IPS-11a (cell line): Measurements from ENCODE around the gene ANKRD66.
"Not testable (repeated sequence)": the region's sequence is repeated elsewhere in the genome, so short reads cannot be mapped to it uniquely, and the experiment has no call there.

Source experiments
- H3K4me3 ChIP-seq: one replicate; pipeline ENCODE4 v1.5.1; 2013; ENCODE audit warnings: low read depth, low read length, control low read depth

ANKRD66 gene

DNA sequence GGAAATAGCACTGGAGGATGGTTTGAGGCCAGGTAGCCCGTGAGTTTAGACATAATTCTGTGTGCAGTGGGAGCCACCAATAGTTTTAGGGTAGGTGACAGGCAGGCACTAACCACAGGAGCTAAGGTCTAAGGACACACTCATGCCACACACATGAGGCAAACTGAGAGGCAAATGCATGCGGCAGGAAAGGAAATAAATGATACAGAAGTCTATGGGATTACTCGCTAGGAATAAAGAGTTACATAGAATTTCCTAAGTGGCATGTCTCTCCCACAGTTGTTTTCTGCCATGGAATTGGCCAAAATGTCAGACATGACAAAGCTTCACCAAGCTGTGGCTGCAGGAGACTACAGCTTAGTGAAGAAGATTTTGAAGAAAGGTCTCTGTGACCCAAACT lies 4.9 kb downstream of the ANKRD66 start:
- no peak overlapping the region for H3K4me3 ChIP-seq

DNA sequence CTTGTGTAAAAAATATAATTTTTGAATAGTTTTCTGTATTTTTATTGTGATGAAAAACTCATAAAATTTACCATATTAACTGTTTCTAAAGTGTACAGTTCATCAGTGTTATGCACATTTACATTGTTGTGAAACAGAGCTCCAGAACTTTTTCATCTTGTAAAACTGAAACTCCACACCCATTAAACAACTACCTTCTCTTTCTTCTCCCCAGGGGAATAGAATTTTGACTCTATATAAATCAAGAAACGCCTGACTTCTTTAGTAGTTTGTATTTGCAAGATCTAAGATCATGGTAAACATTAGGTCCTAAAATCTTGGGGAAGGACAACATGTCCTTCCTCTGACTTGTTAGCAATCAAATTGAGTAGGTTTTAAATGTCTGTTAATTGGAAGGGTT lies 9.1 kb downstream of the ANKRD66 start:
- no peak overlapping the region for H3K4me3 ChIP-seq

DNA sequence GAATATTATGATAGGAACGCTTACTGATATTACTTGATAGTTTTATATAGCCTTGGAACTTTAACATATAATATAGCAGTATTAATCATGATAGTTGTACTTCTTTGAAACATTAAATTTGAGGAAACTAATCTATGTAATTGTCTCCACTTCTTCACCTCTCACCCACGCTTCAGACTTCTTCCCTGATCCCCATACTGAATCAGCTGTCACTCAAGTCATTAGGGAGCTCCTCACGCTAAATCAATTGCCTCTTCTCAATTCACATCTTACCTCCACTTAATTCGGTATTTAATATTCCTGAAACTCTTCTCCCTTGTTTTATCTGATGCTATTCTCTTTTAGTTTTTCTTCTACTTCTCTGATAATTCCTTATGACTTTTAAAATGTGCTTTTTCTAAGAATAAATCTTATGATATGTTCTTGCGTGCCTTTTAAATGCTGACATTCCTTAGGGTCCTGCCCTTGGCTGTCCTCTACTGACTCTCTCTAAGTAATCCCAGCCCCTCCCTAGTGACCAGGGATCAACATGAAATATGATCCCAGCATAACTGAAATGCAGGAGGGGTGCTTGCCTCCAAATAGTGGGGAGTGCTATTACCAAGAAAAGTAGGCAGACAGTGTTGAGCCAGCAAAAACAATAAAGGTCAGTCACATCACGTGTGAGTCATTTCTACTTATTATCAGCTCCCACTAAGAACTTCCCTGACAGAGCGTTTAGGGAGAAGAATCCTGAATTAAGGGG lies 9.9 kb downstream of the ANKRD66 start:
- H3K4me3 ChIP-seq, result no peak overlapping the region

DNA sequence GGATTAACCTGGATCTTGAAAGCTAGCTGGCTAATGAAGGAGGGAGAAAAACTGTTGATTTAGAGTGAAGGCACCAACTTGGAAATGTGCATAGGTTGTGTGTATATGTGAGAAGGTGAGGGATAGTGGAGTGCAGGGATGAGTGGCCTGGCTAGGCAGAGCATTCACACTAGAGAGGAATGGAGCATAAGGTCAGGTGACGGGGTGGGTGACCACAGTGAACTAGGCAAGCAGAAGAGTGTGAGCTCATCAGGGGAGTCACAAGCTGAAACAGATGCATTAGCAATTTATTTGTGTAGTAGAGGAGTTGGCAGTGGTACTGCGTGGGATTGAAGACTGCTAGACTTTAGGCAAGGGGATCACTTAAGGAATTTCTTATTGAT lies 10.5 kb downstream of the ANKRD66 start:
- no peak overlapping the region for H3K4me3 ChIP-seq

DNA sequence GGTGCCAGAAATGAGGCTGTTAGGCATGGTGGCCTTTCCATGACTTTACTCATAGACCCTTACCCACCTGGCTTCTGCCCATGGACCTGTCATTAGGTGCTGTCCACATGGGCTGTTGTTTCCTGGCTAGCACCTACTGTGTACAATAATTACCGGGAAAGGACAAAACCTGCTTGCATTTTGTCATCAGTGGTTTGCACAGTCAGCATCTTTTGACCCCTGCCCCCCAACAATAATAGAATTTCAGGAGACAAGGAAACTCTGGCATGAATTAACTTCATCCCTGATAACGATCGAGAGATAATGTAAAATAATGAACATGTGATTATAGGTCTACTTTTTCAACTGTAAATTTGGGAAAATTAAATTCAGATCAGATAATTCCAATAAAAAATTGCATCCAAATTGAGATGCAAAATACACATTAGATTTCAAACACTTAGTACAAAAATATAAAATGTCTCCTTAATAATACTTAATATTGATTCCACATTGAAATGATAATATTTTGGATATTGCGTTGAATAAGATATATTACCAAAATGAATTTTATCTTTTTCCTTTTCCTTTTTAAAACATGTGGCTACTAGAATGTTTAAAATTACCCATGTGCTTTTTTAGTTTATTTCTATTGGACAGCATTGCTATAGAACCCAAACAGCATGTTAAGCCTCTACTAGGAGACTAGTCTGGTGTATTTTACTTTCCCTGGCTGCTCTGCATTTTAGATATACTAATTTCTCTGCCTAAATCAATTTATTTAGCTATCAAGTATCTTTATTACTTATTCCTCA lies 12.4 kb downstream of the ANKRD66 start:
- H3K4me3 ChIP-seq, result no peak overlapping the region

DNA sequence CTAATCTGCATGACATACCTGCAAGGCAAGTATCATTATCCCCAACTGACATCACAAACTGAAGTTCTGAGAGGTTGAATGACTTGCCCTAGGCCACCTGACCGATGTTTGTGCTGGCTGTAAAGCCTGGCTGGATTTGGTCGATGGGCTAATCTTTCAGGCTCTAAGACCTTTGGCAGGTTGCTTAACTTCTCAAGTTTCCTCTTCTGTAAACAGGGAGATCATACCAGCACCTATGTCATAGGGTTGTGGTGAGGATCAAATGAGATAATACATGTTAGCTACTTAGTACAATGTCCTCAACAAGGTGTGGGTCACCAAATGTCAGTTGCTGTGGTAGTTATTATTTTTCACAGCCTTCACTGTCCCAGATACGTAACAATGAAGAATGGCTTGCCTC lies 14.2 kb downstream of the ANKRD66 start:
- H3K4me3 ChIP-seq, result no peak overlapping the region

DNA sequence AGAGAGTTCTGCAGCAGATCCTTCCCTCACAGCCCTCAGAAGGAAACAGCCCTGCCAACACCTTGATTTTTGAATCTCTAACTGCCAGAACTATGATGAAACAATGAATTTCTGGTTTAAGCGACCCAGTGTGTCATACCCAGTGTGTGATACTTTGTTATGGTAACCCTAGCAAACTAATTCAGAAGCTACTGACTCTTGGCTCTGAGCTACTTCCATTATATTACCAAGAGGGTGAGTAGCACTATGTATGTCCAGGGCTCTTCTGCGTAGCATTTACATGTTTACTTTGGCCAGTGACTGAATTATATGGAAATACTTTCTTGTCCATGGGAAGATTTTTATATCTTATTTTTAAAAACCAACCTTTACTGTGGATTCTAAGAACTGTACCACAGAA lies 16.7 kb downstream of the ANKRD66 start:
- no peak overlapping the region for H3K4me3 ChIP-seq

DNA sequence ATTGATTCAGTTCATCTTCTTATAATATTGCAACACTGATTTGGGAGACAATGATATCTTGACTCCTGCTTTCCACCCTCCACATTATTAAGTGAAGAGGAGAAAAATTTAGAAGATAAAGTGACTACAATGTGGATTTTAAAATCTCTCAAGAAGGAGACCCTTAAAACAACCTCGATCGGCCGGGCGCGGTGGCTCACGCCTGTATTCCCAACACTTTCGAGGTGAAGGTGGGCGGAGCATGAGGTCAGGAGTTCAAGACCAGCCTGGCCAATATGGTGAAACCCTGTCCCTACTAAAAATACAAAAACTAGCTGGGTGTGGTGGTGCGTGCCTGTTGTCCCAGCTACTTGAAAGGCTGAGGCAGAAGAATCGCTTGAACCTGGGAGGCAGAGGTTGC lies 17.5 kb downstream of the ANKRD66 start:
- H3K4me3 ChIP-seq, result not testable (repeated sequence)

DNA sequence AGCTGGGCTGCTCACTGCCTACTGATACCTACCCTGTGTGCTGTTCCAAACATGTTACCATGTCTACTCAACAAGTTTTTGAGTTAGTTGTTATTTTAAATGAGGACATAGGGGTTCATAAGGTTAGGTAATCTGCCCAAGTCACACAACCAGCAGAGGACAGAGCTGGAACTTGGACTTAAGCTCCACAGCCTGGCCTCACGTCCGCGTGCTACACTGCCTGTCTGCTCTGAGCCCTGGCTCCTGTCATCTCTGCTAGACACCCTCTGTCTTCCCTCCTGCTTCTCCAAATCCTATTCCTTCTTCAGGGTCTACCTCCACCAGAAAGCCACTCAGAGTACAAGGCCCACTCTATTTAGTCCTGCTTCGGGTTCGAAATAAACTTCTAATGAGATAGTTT lies 18.2 kb downstream of the ANKRD66 start:
- no peak overlapping the region for H3K4me3 ChIP-seq

DNA sequence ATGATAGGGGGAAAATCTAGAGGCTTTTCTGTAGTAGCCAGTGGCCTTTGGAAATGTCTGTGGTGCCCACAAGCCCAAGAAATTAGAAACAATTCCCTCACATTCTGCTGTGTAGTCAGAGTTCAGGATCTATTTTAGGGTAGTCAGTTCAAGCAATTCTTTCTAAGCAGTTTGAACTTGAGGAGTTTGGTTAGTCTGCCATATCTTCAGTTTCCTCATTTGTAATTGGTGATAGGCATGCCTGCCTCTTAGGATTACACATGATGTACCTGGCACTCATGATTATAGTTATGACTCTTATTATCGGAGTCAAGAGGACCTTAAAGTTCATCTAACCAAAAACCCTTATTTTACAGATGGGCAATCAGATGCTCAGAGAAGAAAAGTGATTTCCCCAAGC lies 25.3 kb downstream of the ANKRD66 start:
- no peak overlapping the region for H3K4me3 ChIP-seq

DNA sequence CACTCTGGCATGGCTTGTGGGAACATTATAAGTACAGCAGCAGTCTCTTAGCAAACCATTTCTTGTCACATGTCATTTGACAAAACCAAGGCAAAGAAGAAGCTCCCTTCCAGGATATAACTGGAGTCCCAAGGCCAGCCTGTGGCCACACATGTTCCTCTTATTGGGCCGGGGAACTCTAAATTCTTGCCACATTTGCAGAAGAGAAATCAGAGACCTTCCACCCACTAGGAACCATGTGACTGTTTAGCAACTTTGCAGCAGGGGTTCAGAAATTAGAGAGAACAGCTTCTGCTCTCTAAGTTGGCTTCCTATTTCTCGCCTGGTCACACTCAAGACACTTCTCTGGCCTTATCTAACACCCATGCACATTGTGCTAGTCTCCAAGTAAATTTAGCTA lies 26.0 kb downstream of the ANKRD66 start:
- H3K4me3 ChIP-seq, result no peak overlapping the region

DNA sequence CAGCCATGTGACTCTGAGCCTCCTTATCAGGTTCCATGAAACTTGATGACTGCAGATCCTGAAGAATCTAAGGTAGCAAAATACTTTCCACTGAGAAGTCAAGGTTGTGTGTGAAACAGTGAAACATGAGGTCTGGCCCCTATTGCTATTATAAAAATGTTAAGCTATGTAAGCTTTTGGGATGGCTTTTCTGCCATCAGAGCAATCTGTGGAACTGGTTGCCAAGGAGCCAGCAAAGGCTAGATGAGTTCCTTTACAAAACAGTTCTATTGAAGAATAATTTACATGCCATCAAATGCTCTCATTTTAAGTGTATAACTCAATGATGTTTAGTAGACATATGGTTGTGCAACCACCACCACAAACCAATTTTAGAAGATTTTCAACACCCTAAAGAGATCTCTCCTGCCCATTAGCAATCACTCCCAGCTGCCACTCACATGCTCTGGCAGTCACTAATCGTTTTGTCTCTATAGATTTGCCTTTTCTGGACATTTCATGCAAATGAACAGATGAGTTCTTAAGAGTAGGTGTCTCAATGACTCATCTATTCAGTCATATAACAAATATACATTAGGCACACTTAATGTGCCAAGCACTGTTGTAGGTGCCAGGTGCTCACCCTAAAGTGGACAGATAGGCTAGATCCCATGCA lies 26.6 kb downstream of the ANKRD66 start:
- H3K4me3 ChIP-seq, result no peak overlapping the region

DNA sequence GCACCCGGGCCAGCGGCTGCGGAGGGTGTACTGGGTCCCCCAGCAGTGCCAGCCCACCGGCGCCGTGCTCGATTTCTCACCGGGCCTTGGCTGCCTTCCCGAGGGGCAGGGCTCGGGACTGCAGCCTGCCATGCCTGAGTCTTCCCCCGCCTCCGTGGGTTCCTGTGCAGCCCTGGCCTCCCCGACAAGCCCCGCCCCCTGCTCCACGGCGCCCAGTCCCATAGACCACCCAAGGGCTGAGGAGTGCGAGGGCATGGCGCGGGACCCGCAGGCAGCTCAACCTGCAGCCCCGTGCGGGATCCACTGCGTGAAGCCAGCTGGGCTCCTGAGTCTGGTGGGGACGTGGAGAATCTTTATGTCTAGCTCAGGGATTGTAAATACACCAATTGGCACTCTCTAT lies 28.0 kb downstream of the ANKRD66 start:
- not testable (repeated sequence) for H3K4me3 ChIP-seq

DNA sequence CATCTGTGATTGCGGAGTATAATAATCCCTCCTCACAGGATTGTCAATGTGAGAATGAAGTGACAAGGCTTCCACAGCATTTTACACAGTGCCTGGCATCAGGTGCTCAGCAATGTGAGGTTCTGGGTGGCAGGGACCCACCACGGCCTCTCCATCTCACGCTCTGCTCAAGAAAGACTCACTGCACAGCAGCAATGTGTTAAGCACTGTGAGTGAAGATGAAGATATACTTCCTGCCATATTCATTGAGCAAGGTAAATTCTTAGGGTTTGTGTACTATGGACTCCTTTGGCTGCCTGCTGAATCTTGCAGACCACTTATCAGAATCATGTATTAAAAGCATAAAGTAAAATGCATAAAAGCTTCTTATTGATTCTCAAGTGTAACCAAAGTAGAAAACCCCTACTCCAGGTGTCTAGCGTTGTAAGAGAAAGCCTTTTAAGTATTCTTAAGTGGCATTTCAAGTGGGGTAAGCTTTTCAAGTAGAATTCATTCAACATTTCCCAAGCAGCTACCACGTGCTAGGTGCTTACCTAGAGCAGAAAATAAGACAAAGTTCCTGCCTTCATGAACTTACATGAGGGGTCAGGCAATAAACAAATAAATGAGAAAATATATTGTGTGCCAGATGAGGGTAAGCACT lies 29.5 kb downstream of the ANKRD66 start:
- no peak overlapping the region for H3K4me3 ChIP-seq

DNA sequence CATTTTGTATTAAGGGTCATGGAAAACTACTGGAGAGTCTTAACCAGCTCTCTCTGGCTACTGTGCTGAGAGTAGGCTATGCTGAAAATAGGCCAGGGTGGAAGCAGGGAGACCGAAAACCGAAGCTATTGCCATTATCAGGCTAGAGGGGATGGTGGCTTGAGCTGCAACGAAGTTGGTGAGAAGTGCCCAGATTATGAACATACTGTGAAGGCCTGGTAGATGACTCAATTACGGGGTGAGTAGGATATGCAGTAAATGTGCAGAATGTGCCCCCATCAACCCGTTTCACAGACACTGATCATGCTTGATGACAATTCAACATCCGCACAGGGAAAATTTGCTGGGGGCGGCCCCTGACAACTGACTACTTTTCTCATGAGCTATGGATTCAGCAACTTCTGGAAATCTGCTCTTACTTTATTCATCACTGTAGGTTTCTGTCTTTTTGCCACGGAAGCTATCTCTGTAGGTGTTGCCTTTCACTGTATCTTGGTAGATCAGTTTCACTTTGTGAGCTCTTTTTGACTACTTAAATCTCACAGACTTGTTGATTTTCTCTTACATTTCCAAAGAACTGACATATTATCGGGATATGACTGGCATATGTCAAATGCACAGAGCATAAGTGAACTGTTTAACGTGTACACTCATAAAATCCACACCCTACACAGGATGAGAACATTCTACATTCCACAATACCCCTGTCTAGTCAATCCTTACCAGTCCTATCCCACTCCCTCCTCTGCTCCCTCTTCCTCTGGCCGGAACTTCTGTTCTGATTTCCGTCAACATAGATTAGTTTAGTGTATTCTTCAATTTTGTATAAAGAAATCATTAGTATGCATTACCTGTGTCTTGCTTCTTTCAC lies 31.0 kb downstream of the ANKRD66 start:
- no peak overlapping the region for H3K4me3 ChIP-seq

DNA sequence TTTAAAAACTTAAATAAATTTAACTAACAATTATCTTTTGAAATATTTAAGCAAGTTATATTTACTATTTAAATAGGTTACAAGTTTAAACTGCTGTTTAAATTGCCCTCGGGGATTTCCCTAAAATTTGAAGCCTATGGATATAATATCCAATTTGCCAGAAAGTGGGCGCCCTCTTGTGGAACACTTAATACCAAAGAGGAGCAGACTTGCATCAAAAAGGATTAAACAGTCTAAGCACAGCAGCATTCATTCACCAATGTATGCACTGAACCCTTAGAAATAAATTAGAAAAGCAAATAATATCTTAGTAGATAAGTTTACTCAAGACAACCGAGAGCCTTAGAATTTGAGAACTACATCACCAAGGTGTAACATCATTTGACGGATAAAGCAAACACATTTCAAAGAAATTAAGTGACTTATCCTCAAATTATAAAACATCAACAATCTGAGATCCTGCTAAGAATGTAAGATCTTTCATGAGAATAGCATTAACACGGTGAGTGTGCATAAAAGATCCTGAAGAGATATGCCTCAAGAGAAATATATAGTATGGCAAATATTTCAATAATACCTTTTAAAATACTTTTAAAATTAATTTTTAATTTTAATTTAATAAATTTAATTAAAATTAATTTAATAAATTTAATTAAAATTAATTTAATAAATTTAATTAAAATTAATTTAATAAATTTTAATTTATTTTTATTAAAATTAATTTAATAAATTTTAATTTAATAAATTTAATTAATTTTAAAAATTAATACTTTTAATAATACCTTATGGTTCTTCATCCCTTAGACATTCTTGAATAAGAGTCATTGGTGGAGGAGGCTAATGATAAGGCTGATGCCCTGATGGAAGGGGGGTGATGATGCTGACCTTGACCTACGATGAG lies 35.0 kb downstream of the ANKRD66 start:
- H3K4me3 ChIP-seq, result no peak overlapping the region

DNA sequence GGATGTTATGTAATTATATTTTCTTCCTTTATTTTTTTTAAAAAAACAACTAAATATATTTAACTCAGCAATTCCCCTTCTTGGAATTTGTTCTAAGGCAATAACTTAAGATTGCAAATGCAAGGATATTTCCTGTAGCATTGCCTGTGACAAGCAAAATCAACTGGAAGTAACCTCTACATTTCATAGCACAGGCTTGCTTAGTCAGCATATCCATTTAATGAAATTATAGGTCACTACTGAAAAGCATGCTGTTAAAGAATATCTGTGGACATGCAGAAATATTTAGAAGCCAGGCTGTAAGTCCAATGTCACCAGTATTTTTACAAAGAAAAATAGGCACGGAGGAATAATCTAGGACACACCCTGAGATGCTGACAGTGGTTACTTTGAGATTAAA lies 37.8 kb downstream of the ANKRD66 start:
- H3K4me3 ChIP-seq, result no peak overlapping the region

DNA sequence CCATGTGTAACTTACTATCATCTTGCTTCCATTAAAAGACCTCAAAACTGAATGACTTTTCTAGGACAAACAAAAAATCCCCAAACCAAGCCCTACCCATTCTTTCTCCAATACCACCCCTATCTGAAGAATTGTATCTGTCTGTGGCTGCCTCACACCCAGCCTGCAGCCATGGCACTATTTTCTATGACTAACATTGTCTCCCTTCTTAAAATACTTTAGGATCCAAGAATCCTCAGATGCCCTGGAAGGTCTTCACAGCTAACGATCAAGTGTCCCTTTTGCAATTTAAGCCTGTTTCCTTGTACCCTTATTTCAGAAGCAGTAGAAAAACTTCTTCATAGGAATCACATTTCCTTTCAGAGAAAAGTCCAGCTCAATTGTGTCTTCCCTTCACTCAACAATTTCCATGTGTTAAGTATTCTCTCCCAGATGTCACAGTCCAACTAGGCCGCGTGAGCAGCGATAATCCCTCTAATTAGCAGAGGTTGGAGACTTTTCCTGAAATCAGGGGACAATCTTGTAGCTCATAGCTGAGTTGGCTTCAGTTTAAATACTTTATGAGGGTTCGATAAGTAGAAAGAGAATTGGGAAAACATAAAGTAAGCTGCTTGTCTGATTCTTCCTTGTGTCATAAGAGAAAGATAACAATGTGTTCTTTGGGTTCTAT lies 41.3 kb downstream of the ANKRD66 start:
- no peak overlapping the region for H3K4me3 ChIP-seq

DNA sequence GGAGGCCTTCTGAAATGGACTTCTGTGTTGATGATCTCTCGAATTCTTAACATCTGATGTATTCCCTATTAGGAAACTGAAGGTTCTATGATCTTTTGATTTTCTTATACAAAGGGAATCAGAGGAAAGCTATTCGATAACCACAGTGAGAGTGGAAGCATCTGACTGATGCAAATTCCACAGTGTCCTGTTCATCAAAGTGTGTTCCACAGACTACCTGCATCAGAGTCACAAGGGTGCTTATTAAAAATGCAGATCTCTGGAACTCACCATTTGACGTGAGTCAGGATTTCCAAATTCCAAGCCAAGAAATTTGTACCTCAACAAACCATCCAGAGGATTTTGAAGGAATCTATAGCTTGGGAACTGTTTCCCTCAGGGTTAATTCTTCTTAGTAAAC lies 42.1 kb downstream of the ANKRD66 start:
- H3K4me3 ChIP-seq, result no peak overlapping the region
